ENCODE results near the gene SNTB2.

The SNTB2 gene

GRCh38 chr16:69150146-69150865 lies 36.7 kb upstream of the SNTB2 start:
- Histone ChIP-seq H3K36me3 (ENCODE audit: insufficient read depth, low read length) (peaks cover 36% of the 10 kb centered on the region), H3K27ac (no peak overlapping the region)

GRCh38 chr16:69157196-69157595 lies 29.8 kb upstream of the SNTB2 start:
- no peak overlapping the region for H3K27ac ChIP-seq
- TF ChIP-seq POLR2AphosphoS5 (IDR thresholded peaks at IDR 0.05; ENCODE audit: borderline replicate concordance, low read depth, low read length) (no peak), FOXP2 (optimal IDR thresholded peaks at IDR 0.05; ENCODE audit: control extremely low read depth, extremely low read length, insufficient read depth) (no peak), EZH2 (IDR thresholded peaks at IDR 0.05) (no peak)
- H3K9ac ChIP-seq (ENCODE audit: insufficient read length), result no peak overlapping the region
- no peak for DNase-seq (ENCODE audit: low read depth, low spot score)
- H3K4me3 ChIP-seq, result no peak overlapping the region
- no peaks in the 10 kb centered on the region for H3K9me3 ChIP-seq (ENCODE audit: low read depth, low read length)
- H3K36me3 ChIP-seq (ENCODE audit: insufficient read depth, low read length), result peaks cover 56% of the 10 kb centered on the region

More at GRCh38 chr16:69150146-69150865, 36.7 kb upstream of the SNTB2 start:
- no peak for TF ChIP-seq EZH2 (IDR thresholded peaks at IDR 0.05)
- TF ChIP-seq POLR2AphosphoS5 (IDR thresholded peaks at IDR 0.05; ENCODE audit: borderline replicate concordance, low read depth, low read length), result no peak
- no peak for TF ChIP-seq FOXP2 (optimal IDR thresholded peaks at IDR 0.05; ENCODE audit: control extremely low read depth, extremely low read length, insufficient read depth)
- Histone ChIP-seq H3K9me3 (ENCODE audit: low read depth, low read length) (no peaks in the 10 kb centered on the region), H3K9ac (ENCODE audit: insufficient read length) (no peak overlapping the region), H3K4me3 (no peak overlapping the region)
- DNase-seq (ENCODE audit: low read depth, low spot score), result peak; percentile 44

GRCh38 chr16:69160192-69160591 lies 26.8 kb upstream of the SNTB2 start:
- Histone ChIP-seq H3K9ac (ENCODE audit: insufficient read length) (no peak overlapping the region), H3K36me3 (ENCODE audit: insufficient read depth, low read length) (peaks cover 42% of the 10 kb centered on the region), H3K27ac (no peak overlapping the region), H3K9me3 (ENCODE audit: low read depth, low read length) (no peaks in the 10 kb centered on the region), H3K4me3 (no peak overlapping the region)
- DNase-seq (ENCODE audit: low read depth, low spot score), result no peak
- TF ChIP-seq FOXP2 (optimal IDR thresholded peaks at IDR 0.05; ENCODE audit: control extremely low read depth, extremely low read length, insufficient read depth) (no peak), EZH2 (IDR thresholded peaks at IDR 0.05) (no peak), POLR2AphosphoS5 (IDR thresholded peaks at IDR 0.05; ENCODE audit: borderline replicate concordance, low read depth, low read length) (no peak)

- no peak for DNase-seq (ENCODE audit: low read depth, low spot score)
- H3K4me3 ChIP-seq, result no peak overlapping the region
- no peak overlapping the region for H3K27ac ChIP-seq
- TF ChIP-seq FOXP2 (optimal IDR thresholded peaks at IDR 0.05; ENCODE audit: control extremely low read depth, extremely low read length, insufficient read depth) (no peak), EZH2 (IDR thresholded peaks at IDR 0.05) (no peak), POLR2AphosphoS5 (IDR thresholded peaks at IDR 0.05; ENCODE audit: borderline replicate concordance, low read depth, low read length) (no peak)
- no peak overlapping the region for H3K9ac ChIP-seq (ENCODE audit: insufficient read length)
- H3K36me3 ChIP-seq (ENCODE audit: insufficient read depth, low read length), result peaks cover 43% of the 10 kb centered on the region
- H3K9me3 ChIP-seq (ENCODE audit: low read depth, low read length), result no peaks in the 10 kb centered on the region
These were observed 21.4 kb upstream of the SNTB2 start for GRCh38 chr16:69165584-69165983.

- H3K4me3 ChIP-seq, result no peak overlapping the region
- no peaks in the 10 kb centered on the region for H3K9me3 ChIP-seq (ENCODE audit: low read depth, low read length)
- no peak overlapping the region for H3K27ac ChIP-seq
- H3K9ac ChIP-seq (ENCODE audit: insufficient read length), result no peak overlapping the region
- TF ChIP-seq FOXP2 (optimal IDR thresholded peaks at IDR 0.05; ENCODE audit: control extremely low read depth, extremely low read length, insufficient read depth) (no peak), EZH2 (IDR thresholded peaks at IDR 0.05) (no peak), POLR2AphosphoS5 (IDR thresholded peaks at IDR 0.05; ENCODE audit: borderline replicate concordance, low read depth, low read length) (no peak)
- no peak for DNase-seq (ENCODE audit: low read depth, low spot score)
- H3K36me3 ChIP-seq (ENCODE audit: insufficient read depth, low read length), result peaks cover 37% of the 10 kb centered on the region
These were observed 20.6 kb upstream of the SNTB2 start for GRCh38 chr16:69166221-69166833.

- DNase-seq (ENCODE audit: low read depth, low spot score), result no peak
- Histone ChIP-seq H3K4me3 (no peak overlapping the region), H3K27ac (no peak overlapping the region), H3K9me3 (ENCODE audit: low read depth, low read length) (no peaks in the 10 kb centered on the region), H3K36me3 (ENCODE audit: insufficient read depth, low read length) (peaks cover 34% of the 10 kb centered on the region), H3K9ac (ENCODE audit: insufficient read length) (no peak overlapping the region)
- TF ChIP-seq FOXP2 (optimal IDR thresholded peaks at IDR 0.05; ENCODE audit: control extremely low read depth, extremely low read length, insufficient read depth), result no peak
These were observed 19.7 kb upstream of the SNTB2 start for GRCh38 chr16:69166946-69167930.

GRCh38 chr16:69169051-69169450 lies 17.9 kb upstream of the SNTB2 start:
- Histone ChIP-seq H3K27ac (no peak overlapping the region), H3K4me3 (no peak overlapping the region), H3K9me3 (ENCODE audit: low read depth, low read length) (no peaks in the 10 kb centered on the region), H3K9ac (ENCODE audit: insufficient read length) (no peak overlapping the region), H3K36me3 (ENCODE audit: insufficient read depth, low read length) (peaks cover 29% of the 10 kb centered on the region)
- no peak for DNase-seq (ENCODE audit: low read depth, low spot score)
- TF ChIP-seq FOXP2 (optimal IDR thresholded peaks at IDR 0.05; ENCODE audit: control extremely low read depth, extremely low read length, insufficient read depth) (no peak), EZH2 (IDR thresholded peaks at IDR 0.05) (no peak), POLR2AphosphoS5 (IDR thresholded peaks at IDR 0.05; ENCODE audit: borderline replicate concordance, low read depth, low read length) (no peak)
